Upper lobe of left lung (tissue), 6 donors: Measurements from ENCODE around the gene PILRA. TPM values are rescaled to one million over a fixed set of nuclear protein-coding genes. Genes with fewer than 3 reads are reported as not detected.

Source experiments
- ATAC-seq, 2 donors: fragments of 200-7000 bp; cut with Tn5 transposase; one replicate each; pipeline ENCODE4 v1.9.1; 2022; ENCODE audit warnings: mild to moderate bottlenecking in 2 of 2, moderate library complexity in 2 of 2; ENCODE audit not compliant: low FRiP score in 2 of 2
- DNase-seq, 2 donors: peaks; one replicate each; pipeline ENCODE4 v3.0.0-alpha.2; 2019 to 2020
- H3K27ac ChIP-seq, 4 donors: fragments of 200-600 bp; sonication (generic); one replicate each; pipeline ENCODE4 v1.5.1; 2016 to 2019
- H3K27me3 ChIP-seq, 4 donors: fragments of 200-600 bp; sonication (generic); one replicate each; pipeline ENCODE4 v1.5.1; 2017 to 2019
- H3K36me3 ChIP-seq, 4 donors: fragments of 200-600 bp; sonication (generic); one replicate each; pipeline ENCODE4 v1.5.1; 2016 to 2019
- H3K4me1 ChIP-seq, 4 donors: fragments of 200-600 bp; sonication (generic); one replicate each; pipeline ENCODE4 v1.5.1; 2018 to 2019
- H3K4me3 ChIP-seq, 4 donors: fragments of 200-600 bp; sonication (generic); one replicate each; pipeline ENCODE4 v1.5.1; 2017 to 2019; ENCODE audit warnings: mild to moderate bottlenecking in 2 of 4, moderate library complexity in 1 of 4
- H3K9me3 ChIP-seq, 4 donors: fragments of 200-600 bp; sonication (generic); one replicate each; pipeline ENCODE4 v1.5.1; 2018 to 2019
- CTCF ChIP-seq, 6 experiments: fragments of 450-650 bp in 4 of 6; fragments of 200-600 bp in 2 of 6; sonication (generic) in 2 of 6; IDR thresholded peaks; one replicate each; pipeline ENCODE4 v1.5.1; 2016 to 2019; ENCODE audit warnings: antibody characterized with exemption in 6 of 6
- EP300 ChIP-seq, 4 donors: sonication (generic); formaldehyde crosslinking; IDR thresholded peaks; one replicate each; pipeline ENCODE4 v1.5.1; 2017; ENCODE audit warnings: antibody characterized with exemption in 4 of 4, control low read depth in 2 of 4
- POLR2A ChIP-seq, 4 donors: fragments of 450-650 bp; IDR thresholded peaks; one replicate each; pipeline ENCODE4 v1.5.1; 2016 to 2017; ENCODE audit warnings: antibody characterized with exemption in 4 of 4, mild to moderate bottlenecking in 2 of 4
- POLR2AphosphoS5 ChIP-seq, 2 donors: sonication (generic); formaldehyde crosslinking; IDR thresholded peaks; one replicate each; pipeline ENCODE4 v1.5.1; 2017; ENCODE audit warnings: antibody characterized with exemption in 2 of 2
- WGBS, 2 donors: methylation state at CpG; one replicate each; pipeline ENCODE4 v1.1.5; 2017 to 2018; 5-methylcytosine and 5-hydroxymethylcytosine counted together
- total RNA-seq, 6 donors: library from RNA; depleted of rRNA in 4 of 6; stranded (reverse); fragments of >200 nt in 4 of 6; gene quantifications; one replicate each; pipeline versions ENCODE4 v1.1.0 to v1.2.1, GENCODE V29; 2016 to 2021
- donor health status: DM: no; HTN: no; CAD: no; lungs with moderate emphysema.
- donor health status: DM: no; HTN: yes; CAD: no; lungs with severe emphysema.

The PILRA gene
- total RNA-seq, 6 donors from 2014 or later, result 15.2 to 52.4 (median 24.2) TPM

GRCh38 chr7:100397315-100398081 lies 24.2 kb downstream of the PILRA start:
- no peaks in the 10 kb centered on the region for H3K9me3 ChIP-seq
- WGBS, 2 donors, result 61 to 68% methylated on average over 11 of the region's 13 CpGs
- ATAC-seq, result no peak
- H3K27ac ChIP-seq, result no peak overlapping the region
- DNase-seq, result no peak
- no peak overlapping the region for H3K4me3 ChIP-seq
- peaks cover 0 to 15% (median 13%) of the 10 kb centered on the region in 4 donors for H3K4me1 ChIP-seq
- H3K36me3 ChIP-seq, result no peaks in the 10 kb centered on the region
- H3K27me3 ChIP-seq, result no peaks in the 10 kb centered on the region
- no peak for TF ChIP-seq EP300 (IDR thresholded peaks at IDR 0.05)
- no peak for TF ChIP-seq CTCF (IDR thresholded peaks at IDR 0.05)
- TF ChIP-seq POLR2A (IDR thresholded peaks at IDR 0.05), result no peak
- no peak for TF ChIP-seq POLR2AphosphoS5 (IDR thresholded peaks at IDR 0.05)

- H3K4me1 ChIP-seq, result peaks cover 0 to 15% (median 13%) of the 10 kb centered on the region in 4 donors
- DNase-seq (no peak), ATAC-seq (no peak)
- no peaks in the 10 kb centered on the region for H3K9me3 ChIP-seq
- no peak overlapping the region for H3K4me3 ChIP-seq
- H3K36me3 ChIP-seq, result no peaks in the 10 kb centered on the region
- 41 to 44% methylated on average over 2 of the region's 2 CpGs for WGBS, 2 donors
- no peak for TF ChIP-seq POLR2AphosphoS5 (IDR thresholded peaks at IDR 0.05)
- TF ChIP-seq POLR2A (IDR thresholded peaks at IDR 0.05), result no peak
- TF ChIP-seq CTCF (IDR thresholded peaks at IDR 0.05), result no peak
- no peak for TF ChIP-seq EP300 (IDR thresholded peaks at IDR 0.05)
- no peaks in the 10 kb centered on the region for H3K27me3 ChIP-seq
- no peak overlapping the region for H3K27ac ChIP-seq
Observed at GRCh38 chr7:100398239-100398638, 25.0 kb downstream of the PILRA start.

- no peak overlapping the region for H3K27ac ChIP-seq
- no peak for ATAC-seq
- no peaks in the 10 kb centered on the region for H3K9me3 ChIP-seq
Observed at GRCh38 chr7:100400041-100400440, 26.8 kb downstream of the PILRA start.

GRCh38 chr7:100400656-100401055 lies 27.4 kb downstream of the PILRA start:
- ATAC-seq (no peak), DNase-seq (no peak)
- H3K4me3 ChIP-seq, result no peak overlapping the region
- 71 to 88% methylated on average over 11 of the region's 11 CpGs for WGBS, 2 donors
- H3K4me1 ChIP-seq, result peaks cover 0 to 15% (median 13%) of the 10 kb centered on the region in 4 donors
- no peaks in the 10 kb centered on the region for H3K9me3 ChIP-seq
- no peak overlapping the region for H3K27ac ChIP-seq
- H3K27me3 ChIP-seq, result no peaks in the 10 kb centered on the region
- H3K36me3 ChIP-seq, result no peaks in the 10 kb centered on the region
- TF ChIP-seq CTCF (IDR thresholded peaks at IDR 0.05), result no peak
- TF ChIP-seq POLR2AphosphoS5 (IDR thresholded peaks at IDR 0.05), result no peak
- TF ChIP-seq EP300 (IDR thresholded peaks at IDR 0.05), result no peak
- TF ChIP-seq POLR2A (IDR thresholded peaks at IDR 0.05), result no peak

More at GRCh38 chr7:100400041-100400440, 26.8 kb downstream of the PILRA start:
- peaks cover 0 to 15% (median 13%) of the 10 kb centered on the region in 4 donors for H3K4me1 ChIP-seq
- 95 to 97% methylated on average over 3 of the region's 3 CpGs for WGBS, 2 donors
- H3K4me3 ChIP-seq, result no peak overlapping the region
- no peaks in the 10 kb centered on the region for H3K27me3 ChIP-seq
- TF ChIP-seq EP300 (IDR thresholded peaks at IDR 0.05), result no peak
- no peak for DNase-seq
- H3K36me3 ChIP-seq, result no peaks in the 10 kb centered on the region

GRCh38 chr7:100401811-100402210 lies 28.5 kb downstream of the PILRA start:
- Histone ChIP-seq H3K9me3 (no peaks in the 10 kb centered on the region), H3K36me3 (no peaks in the 10 kb centered on the region), H3K27ac (no peak overlapping the region), H3K27me3 (no peaks in the 10 kb centered on the region), H3K4me3 (no peak overlapping the region), H3K4me1 (peaks cover 0 to 13% (median 9%) of the 10 kb centered on the region in 4 donors)
- 72 to 78% methylated on average over 5 of the region's 5 CpGs for WGBS, 2 donors
- ATAC-seq (no peak), DNase-seq (no peak)
- TF ChIP-seq POLR2A (IDR thresholded peaks at IDR 0.05), result no peak

- no peak overlapping the region for H3K4me3 ChIP-seq
- no peaks in the 10 kb centered on the region for H3K36me3 ChIP-seq
- H3K27me3 ChIP-seq, result no peaks in the 10 kb centered on the region
- no peak for TF ChIP-seq POLR2AphosphoS5 (IDR thresholded peaks at IDR 0.05)
- TF ChIP-seq CTCF (IDR thresholded peaks at IDR 0.05), result no peak
- no peak for TF ChIP-seq POLR2A (IDR thresholded peaks at IDR 0.05)
- TF ChIP-seq EP300 (IDR thresholded peaks at IDR 0.05), result no peak
- H3K27ac ChIP-seq, result no peak overlapping the region
- no peaks in the 10 kb centered on the region for H3K9me3 ChIP-seq
- ATAC-seq (no peak), DNase-seq (no peak)
- WGBS, 2 donors, result 95 to 100% methylated on average over 2 of the region's 2 CpGs
- peaks cover 0 to 10% (median 5%) of the 10 kb centered on the region in 4 donors for H3K4me1 ChIP-seq
Observed at GRCh38 chr7:100402241-100402640, 29.0 kb downstream of the PILRA start.
